ENCODE data around the gene FAM124A.

GRCh38 chr13:51255556-51255955 is 33.4 kb downstream of the FAM124A start:
- no peak for TF ChIP-seq JUN (IDR thresholded peaks at IDR 0.05; ENCODE audit: low read depth, low read length)
- no peak for TF ChIP-seq CTCF (IDR thresholded peaks at IDR 0.05; ENCODE audit: control extremely low read depth in 1 of 3, insufficient read depth in 1 of 3, low read depth in 1 of 3, low read length in 3 of 3)

All from H1 (cell line).